Renal cortical epithelial cell (primary cell): ENCODE data around the gene CDK15. TPM values are rescaled to one million over a fixed set of nuclear protein-coding genes. Genes with fewer than 3 reads are reported as not detected.

Experiments used
- DNase-seq: peaks from one replicate; pipeline ENCODE4 v3.0.0-alpha.2; 2011; ENCODE audit warnings: low read depth
- total RNA-seq: library from RNA; depleted of rRNA; stranded (reverse); fragments of >200 nt; gene quantifications from 2 replicates; pipeline ENCODE4 v1.2.3, GENCODE V29; 2014

CDK15 gene
- total RNA-seq, 1 donor from 2014 or later = 0.55 TPM

DNA sequence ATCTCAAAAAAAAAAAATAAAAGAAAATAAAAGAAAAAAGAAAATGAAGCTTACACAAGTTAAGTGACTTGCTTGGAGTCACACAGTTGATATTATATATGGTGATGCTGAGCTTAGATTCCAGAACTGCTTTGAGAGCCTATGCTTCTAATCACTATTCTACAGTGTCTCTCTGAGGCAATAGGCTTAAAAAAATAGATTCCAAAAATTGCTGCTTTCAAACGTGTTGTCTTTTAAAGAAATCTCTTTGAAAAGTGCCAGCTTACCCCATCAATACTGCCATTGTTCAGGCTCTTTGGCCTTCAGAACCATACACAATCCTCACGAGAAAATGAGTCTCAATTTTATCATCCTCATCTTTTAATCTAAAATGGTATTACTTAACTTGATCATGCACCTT lies 102.6 kb downstream of the CDK15 start:
- no peak for DNase-seq

DNA sequence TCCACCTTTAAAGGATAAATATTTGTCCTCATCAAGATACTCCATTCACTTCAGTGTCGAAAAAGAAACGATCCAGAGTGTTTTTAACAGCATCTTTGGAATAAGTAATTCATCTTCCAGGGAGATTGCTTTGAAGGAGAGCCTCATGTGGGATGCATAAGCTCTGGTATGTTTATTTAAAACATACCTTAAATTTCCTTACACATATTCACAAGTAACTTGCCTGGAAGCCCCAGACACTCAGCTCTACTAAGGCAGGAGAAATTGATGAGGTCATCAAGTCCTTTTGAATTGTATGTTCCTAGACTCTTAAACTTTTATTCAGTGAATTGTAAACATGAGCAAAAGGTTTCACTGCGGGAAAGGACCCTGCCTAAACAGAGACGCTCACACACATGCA lies 103.0 kb downstream of the CDK15 start:
- peak; percentile 26 for DNase-seq

DNA sequence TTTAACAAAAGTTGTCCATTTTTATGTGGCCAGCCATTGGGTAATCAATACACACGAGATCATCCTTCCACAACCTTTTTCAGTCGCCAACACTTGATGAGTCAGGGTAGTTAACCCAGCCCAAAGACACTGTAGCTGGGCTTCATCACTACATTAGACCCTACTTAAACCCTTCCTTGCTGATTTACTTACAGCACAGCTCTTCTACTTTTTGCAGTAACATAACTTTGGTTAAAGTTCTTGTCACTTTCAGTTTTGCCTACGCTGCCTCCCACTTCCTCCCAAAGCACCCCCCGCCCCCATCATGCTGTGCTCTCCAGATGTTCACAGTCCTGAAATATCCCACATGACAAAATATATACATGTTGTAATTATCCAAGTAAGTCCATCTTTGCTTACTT lies 103.6 kb downstream of the CDK15 start:
- no peak for DNase-seq

DNA sequence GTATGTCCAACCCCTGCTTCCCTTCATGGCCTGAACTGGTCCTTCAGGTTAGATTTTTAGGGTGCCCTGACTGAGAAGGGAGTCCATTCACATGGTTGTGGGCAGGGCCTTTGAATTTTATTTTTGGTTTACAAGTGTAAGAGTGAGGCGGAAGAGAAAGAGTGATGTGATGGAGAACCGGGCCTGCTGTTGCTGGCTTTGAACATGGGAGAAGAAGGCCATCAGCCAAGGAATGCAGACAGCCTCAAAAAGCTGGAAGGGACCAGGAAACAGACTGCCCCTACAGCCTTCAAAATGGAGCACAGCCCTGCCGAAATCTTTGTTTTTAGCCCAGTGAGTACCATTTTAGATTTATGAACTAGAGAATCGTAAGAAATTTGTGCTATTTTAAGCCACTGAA lies 105.0 kb downstream of the CDK15 start:
- DNase-seq = no peak

DNA sequence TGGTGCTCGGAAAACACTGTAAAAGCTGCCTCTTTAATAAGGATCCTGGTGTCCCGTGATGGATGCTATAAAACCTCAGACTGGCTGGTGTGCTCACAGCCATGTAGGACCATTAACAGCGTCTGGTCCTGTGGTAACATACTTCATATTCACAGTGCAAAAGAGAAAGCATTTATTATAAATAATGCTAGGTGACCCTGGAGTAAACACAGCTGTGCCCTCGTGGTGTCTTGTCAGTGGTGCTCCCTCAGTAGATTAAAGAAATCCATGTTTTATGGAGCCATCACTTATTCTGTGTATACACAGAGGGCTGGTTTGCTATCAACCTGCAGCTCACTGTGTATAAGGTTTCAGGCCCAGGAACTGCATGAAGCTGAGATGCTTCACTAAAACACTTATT lies 106.9 kb downstream of the CDK15 start:
- no peak for DNase-seq

DNA sequence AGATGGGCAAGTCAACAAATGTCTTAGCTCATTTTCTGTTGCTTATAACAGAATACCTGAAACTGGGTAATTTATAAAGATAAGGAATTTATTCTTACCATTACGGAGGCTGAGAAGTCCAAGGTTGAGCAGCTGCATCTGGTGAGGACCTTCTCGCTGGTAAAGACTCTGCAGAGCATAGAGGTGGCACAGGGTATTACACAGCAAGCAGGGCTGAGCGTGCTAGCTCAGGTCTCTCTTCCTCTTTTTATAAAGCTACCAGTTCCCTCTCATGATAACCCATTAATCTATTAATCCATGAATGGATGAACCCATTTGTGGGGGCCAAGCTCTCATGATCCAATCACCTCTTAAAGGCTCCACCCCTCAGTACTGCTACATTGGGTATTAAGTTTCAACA lies 109.1 kb downstream of the CDK15 start:
- DNase-seq = no peak

DNA sequence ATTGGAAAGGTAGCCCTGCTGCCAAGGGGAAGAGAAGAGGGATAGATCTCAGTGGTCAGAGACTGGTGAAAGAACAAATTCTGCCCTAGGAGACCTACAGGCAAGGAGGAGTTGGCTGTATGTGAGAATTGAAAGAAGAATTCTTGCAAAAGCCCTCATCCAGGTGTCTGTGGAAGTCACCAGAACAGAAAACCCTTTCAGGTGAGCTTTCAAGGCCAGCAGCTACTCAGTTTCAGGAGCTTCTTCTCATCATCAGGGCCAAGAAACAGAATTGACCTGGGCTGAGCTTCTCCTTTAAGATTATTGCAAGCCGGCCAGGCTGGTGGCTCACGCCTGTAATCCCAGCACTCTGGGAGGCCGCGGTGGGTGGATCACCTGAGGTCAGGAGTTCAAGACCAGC lies 110.2 kb downstream of the CDK15 start:
- DNase-seq = no peak

DNA sequence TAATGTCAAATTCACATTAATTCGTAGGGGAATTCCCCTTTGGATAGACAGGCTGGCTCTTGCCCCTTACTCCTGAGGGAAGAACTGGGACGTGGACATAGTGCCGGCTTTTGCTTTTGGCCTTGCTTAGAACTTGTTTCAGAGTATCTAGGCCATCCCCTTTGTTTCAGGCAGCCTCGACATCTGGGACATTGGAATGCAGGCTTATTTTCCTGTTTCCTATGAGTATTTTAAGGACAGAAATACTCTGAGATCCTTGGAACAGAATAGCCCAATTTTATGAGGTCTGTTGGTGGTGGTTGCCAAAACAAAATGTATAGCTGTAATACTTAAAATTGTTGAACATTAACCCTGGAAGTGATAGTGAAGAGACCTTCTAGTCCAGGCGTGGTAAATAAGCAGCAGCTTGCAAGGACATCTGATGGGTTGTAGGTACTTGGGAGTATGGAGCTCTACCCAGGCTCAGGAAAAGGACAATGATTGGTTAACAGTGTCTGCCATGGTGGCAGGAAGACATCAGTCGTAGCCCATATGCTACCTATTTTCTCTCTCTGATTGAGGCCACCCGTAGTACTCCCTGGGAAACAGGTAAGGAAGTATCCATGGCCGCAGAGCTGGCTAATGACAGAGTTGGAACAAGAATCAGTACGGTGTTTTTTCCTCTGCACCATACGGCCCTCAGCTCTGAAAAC lies 112.4 kb downstream of the CDK15 start:
- DNase-seq = no peak

DNA sequence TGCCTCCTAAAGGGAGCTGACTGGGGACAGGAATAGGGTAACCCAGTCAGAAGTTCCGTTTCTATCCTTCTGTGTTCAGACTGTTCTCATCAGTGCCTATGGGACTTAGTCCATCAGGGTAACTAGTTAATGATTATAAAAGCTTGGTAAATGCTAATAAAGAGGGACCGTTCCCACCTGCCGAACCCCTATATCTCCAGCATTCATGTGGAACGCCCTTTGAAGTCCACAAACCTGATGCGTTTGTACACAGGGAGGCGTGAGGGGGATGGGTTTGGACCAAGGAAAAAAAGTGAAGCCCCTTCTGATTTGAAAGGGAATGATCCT lies 112.9 kb downstream of the CDK15 start:
- DNase-seq = no peak

DNA sequence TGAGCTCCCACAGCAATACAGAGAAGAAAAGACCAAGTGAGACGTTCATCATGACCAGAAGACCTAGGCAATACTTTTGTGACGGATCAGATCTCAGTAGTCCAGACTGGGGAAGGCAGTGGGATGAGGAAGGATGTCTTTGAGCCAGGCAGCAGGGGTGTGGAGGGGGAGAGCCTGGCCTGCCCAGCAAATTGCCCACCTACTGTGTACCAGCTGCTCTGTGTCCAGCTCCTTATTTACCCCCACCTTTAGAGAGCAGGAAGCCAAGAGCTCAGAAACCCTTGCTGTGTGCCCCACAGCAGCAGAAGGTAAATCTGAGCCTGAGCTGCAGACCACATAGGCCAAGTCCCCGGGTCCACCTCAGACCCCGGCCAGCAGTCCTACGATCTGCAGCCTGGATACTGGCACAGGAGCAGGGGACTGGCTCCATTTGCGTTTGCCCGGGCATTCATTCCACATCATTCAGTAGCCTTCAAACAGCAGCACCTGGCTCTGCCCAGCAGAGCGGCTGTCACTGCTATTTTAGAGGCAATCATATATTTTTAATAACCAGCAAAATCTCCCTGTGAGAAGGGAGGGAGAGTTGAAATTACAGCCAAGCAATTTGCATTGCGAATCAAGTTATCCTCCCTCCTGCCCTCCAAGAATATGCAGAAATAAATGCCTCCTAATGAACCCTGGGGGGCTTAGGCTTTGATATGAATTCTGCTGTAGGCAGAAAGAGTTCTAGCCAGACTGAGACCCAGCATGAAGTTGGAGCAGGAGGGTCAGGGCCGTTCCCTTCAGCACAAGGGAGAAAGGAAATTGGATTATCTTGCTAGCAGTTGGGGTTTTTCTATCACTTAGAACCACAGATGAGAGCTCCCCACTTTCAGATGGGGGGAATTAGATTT lies 117.3 kb downstream of the CDK15 start:
- DNase-seq = no peak

DNA sequence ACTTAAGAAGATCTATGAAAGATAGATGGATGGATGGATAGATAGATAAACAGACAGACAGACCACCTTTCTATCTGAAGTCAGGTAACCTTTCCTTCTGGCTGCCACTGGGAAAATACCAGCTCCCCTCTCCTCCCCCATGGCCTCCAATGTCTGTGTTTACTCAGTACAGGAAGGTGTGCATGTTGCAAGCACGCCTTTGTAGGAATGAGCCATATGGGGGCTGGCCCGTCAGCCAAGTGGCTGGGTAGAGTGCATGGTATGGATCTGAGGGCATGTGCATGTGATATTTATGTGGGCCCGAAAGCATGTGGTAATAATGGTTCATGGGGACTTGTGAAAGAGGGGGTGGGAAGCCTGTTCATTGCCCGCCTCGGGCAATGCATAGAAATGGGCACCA lies 118.1 kb downstream of the CDK15 start:
- DNase-seq = no peak

DNA sequence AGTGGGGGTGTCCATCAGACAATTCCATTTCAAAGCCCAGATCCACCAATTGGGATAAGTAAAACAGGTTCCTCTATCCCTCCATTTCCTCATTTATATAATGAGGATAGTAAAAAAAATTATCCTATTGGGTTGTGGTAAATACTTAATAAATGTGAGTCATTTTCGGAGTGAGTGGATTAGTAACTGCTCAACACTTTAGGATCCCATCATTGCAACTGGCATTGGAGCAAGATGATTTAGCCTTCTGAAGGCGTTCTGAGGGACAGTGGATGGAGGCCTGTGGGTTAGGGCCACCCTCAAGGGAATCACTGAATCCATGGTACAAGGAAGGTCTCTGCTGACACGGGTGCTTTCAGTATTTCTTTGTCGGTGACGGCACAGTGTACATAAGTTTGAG lies 118.7 kb downstream of the CDK15 start:
- no peak for DNase-seq

DNA sequence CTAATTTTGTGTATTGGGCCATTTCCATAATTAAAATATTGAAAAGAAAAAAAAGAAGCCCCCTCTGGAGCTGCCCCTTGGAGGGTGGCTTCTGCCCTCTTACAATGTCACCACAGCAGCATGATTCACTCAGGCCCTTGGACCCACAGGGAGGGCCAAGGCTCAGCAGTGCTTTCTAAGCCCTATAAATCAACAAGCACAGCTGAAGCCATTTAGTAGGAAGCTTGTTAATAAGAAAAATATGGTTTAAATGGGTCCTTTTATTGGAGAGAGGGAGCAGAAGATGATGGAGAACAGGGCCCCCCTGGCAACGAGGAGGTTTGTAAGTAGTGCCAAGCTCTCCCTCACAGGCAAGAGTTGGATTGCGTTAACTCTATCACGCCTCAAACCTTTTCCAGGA lies 119.7 kb downstream of the CDK15 start:
- no peak for DNase-seq

DNA sequence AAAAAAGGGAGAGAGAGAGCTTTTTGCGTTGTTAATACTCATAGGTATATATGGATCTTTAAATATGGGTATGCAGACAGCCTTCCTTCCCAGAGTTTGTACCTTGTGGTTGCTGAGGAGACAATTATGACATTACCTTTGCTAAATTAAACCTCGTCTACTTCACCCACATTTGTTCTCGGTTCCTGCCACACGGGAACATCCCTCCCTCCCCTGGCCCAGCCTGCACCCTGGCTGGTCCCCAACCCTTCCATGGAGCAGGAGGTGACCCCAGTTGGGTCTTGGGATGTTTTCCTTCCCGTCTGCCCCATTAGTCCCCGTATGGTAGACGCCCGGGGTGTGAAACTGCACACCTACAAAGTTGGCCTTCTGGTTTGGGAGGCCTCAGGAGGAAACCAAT lies 122.0 kb downstream of the CDK15 start:
- DNase-seq = no peak

DNA sequence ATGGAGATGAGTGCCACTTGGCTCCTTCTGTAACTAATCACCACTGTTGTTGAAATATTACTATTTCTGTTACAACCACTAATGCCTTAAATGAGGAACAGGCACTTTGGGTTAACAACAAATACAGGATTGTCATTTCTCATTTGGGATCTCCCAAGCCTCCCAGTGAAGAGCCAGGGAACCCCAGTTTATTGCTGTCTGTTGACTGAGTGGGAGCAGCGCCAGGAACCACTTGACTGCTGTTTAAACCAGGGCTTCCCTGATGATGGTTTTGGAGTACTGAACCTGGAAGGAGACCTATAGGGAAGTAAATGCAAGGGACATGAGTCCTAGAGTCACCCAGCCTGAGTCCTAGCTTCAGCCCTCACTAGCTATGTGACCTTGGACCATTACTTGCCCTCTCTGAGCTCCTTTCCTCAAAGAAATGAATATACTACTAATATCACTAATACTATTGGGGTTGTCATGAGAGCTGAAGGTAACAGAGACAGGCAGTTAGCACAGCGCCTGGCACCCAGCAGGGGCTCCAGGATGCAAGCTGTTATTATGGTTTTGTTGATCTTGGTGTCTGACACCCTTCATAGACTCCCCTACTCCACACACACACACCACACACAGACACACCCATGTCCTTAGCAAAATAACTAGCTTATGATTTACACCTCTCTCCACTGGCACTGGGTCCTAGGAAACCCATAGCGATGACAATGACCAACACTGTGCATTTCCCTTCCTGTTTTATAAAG lies 123.1 kb downstream of the CDK15 start:
- DNase-seq = no peak

DNA sequence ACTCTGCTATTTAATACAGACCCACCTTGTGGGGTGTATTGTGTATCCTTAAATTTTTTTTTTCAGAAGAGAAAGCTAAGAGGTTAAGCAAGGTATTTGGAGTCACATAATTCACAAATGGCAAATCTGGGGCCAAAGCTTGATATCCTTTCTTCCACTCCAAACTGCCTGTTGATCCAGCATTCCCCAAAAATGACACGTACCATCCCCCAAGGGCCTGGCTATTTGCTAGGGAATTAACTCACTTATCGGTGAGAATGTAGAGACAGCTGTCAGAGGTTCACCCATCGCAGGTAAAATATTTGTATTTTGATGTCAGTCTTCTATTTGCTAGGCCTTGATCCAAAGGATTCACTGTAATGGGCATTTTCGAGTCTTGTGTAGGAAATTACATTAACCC lies 123.7 kb downstream of the CDK15 start:
- DNase-seq = no peak

DNA sequence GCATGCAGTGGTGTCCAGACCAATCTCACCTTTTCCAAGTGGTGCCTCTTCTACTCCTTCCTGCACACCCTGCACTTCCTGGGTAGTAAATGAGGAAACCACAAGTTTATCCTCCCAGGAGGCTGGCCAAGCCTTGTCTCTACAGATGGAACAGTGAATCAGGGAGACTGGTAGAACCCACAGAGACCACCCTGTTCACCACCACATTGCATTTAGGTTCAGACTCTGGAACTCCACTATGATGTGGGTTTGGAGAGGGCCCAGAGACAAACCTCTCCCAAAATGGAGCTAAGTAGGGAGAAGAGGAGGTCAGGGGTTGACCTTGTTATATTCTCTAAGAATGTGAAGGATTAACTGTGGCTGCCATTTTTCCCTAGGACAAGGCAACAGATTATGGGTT lies 124.5 kb downstream of the CDK15 start:
- no peak for DNase-seq

DNA sequence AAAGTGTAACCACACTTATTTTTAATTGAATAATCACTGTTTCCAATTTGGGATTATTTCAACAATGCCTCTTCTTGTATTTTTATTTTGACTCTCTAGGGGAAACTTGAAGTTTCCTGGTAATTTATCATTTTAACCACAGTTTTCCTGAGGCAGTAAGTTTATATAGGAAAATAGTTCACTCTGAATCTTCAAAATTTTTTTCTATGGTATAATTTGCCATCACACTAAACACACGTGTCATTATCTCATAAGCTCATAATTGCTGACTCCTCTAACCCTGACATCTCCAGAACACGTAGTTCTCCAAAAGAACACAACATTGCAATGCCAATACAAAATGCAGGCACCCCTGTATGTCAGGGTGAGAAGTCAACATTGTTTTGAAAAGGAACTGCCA lies 125.1 kb downstream of the CDK15 start:
- no peak for DNase-seq

DNA sequence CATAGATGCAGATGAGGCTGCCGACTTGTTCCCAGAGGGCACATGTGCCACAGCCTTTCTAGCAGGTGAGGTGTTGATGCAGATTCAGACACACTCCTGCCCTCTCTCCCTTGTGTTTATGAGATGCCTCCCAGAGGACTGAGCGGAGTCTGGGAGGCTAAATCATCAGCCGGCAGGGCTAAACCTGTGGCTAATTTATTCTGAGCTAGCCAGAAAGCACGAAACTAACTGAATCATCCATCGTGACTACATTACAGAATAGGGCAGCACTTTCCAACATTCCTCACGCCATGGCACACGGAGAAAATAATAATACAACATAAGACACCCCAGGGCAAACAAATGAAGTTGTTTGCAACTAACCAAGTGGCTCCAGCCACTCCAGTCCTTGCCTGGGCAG lies 125.6 kb downstream of the CDK15 start:
- DNase-seq = peak; percentile 87

DNA sequence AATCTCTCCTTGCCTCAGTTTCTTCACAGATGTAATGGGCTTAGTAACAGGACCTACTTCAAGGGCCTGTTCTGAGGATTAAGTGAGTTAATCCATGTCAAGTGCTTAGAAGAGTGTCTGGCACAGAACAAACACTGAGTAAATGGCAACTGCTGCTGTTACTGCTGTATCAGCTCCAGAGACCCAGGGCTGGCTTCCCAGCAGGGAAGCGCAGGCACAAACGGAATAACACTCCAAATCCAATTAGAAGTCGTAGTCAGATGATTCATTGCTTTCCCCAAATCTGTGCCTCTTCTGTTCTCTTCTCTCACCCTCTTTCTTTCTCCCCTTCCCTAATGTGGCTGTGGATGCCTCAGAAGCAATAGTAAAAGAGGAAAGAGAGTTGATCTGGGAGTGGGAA lies 126.2 kb downstream of the CDK15 start:
- DNase-seq = no peak

DNA sequence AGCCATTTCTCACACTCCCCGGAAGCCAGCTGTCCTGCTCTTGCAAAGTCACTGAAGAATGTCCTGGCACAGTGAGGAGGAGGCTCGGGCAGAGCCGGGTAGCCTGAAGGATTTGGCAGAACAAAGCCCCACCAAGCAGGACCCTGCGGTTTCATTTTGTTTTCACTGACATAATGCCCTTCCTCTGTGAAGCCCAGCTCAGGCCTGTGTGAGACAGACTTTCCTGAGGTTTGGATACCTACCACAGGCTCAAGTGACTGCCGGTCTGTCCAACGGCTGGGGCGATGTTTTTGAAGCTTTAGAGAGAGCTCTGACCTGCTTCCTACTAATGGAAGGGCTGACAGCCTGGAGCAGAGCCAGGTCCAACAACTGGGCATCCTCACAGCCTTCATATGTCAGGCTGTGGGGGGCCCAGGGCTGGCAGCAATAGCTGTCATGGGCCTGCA lies 127.5 kb downstream of the CDK15 start:
- no peak for DNase-seq

DNA sequence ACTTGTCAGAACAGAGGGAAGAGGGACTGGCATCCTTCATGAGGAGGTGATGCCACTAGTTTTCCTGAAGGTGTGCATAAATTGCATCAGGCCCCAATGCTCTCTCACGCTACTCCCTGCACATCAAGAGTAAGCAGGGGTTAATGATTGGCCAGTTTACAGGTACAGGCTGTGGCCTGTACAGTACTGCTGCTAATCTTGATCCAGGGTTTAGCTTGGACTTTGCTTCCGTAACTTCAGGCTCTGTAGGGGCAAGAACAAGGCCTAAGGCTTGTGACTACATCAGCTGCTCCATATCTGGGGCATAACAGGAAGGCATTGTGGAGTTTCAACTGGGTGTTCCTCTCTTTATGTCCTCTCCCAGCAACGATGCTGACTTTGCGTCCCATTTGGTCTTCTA lies 130.5 kb downstream of the CDK15 start:
- DNase-seq = peak; percentile 32

DNA sequence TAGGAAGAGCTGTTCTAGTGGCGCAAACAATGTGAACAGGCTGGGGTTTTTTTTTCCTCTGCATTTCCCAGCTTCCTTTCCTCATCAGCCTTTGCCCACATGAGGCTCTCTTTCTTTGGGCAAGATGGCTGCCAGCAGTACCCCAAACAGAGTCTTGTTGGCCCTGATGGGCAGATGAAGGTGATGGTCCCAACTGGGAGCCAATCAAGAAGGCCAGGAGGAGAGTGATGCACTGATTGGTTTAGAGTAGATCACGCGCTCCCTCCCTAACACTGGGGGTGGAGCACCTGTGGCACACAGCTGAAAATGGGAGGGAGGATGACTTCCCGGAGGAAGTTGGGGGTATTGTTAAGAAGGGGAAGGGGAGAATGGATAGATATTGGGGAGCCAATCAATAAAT lies 131.0 kb downstream of the CDK15 start:
- no peak for DNase-seq
